ENCODE measurements around the gene ABCA12.

The ABCA12 gene

GRCh38 chr2:215003001-215003400 lies 135.4 kb downstream of the ABCA12 start:
- Histone ChIP-seq H3K27me3 (ENCODE audit: control insufficient read depth, insufficient read depth, low read length) (no peaks in the 10 kb centered on the region), H3K27ac (ENCODE audit: low read length) (no peak overlapping the region), H3K9me3 (ENCODE audit: control insufficient read depth, low read depth, low read length) (no peaks in the 10 kb centered on the region), H3K36me3 (ENCODE audit: control insufficient read depth, low read depth, low read length) (no peaks in the 10 kb centered on the region), H3K4me1 (ENCODE audit: control insufficient read depth, low read depth, low read length) (no peaks in the 10 kb centered on the region), H3K9ac (ENCODE audit: low read length) (no peak overlapping the region), H3K4me3 (ENCODE audit: low read length) (no peak overlapping the region)

- Histone ChIP-seq H3K9me3 (ENCODE audit: control insufficient read depth, low read depth, low read length) (no peaks in the 10 kb centered on the region), H3K27ac (ENCODE audit: low read length) (no peak overlapping the region), H3K9ac (ENCODE audit: low read length) (no peak overlapping the region), H3K4me1 (ENCODE audit: control insufficient read depth, low read depth, low read length) (no peaks in the 10 kb centered on the region), H3K36me3 (ENCODE audit: control insufficient read depth, low read depth, low read length) (no peaks in the 10 kb centered on the region), H3K27me3 (ENCODE audit: control insufficient read depth, insufficient read depth, low read length) (no peaks in the 10 kb centered on the region), H3K4me3 (ENCODE audit: low read length) (no peak overlapping the region)
These were observed 135.9 kb downstream of the ABCA12 start for GRCh38 chr2:215002500-215002899.

- Histone ChIP-seq H3K27me3 (ENCODE audit: control insufficient read depth, insufficient read depth, low read length) (no peaks in the 10 kb centered on the region), H3K9me3 (ENCODE audit: control insufficient read depth, low read depth, low read length) (no peaks in the 10 kb centered on the region), H3K9ac (ENCODE audit: low read length) (no peak overlapping the region), H3K4me3 (ENCODE audit: low read length) (no peak overlapping the region), H3K27ac (ENCODE audit: low read length) (no peak overlapping the region), H3K4me1 (ENCODE audit: control insufficient read depth, low read depth, low read length) (no peaks in the 10 kb centered on the region), H3K36me3 (ENCODE audit: control insufficient read depth, low read depth, low read length) (no peaks in the 10 kb centered on the region)
These were observed 137.7 kb downstream of the ABCA12 start for GRCh38 chr2:215000721-215001120.

- no peaks in the 10 kb centered on the region for H3K27me3 ChIP-seq (ENCODE audit: control insufficient read depth, insufficient read depth, low read length)
- no peak overlapping the region for H3K9ac ChIP-seq (ENCODE audit: low read length)
These were observed 142.3 kb downstream of the ABCA12 start for GRCh38 chr2:214995926-214996670.

GRCh38 chr2:214995409-214995808 lies 143.0 kb downstream of the ABCA12 start:
- Histone ChIP-seq H3K27me3 (ENCODE audit: control insufficient read depth, insufficient read depth, low read length) (no peaks in the 10 kb centered on the region), H3K36me3 (ENCODE audit: control insufficient read depth, low read depth, low read length) (no peaks in the 10 kb centered on the region), H3K27ac (ENCODE audit: low read length) (no peak overlapping the region), H3K9ac (ENCODE audit: low read length) (no peak overlapping the region), H3K4me3 (ENCODE audit: low read length) (no peak overlapping the region), H3K9me3 (ENCODE audit: control insufficient read depth, low read depth, low read length) (no peaks in the 10 kb centered on the region), H3K4me1 (ENCODE audit: control insufficient read depth, low read depth, low read length) (no peaks in the 10 kb centered on the region)

More at GRCh38 chr2:214995926-214996670, 142.3 kb downstream of the ABCA12 start:
- no peaks in the 10 kb centered on the region for H3K36me3 ChIP-seq (ENCODE audit: control insufficient read depth, low read depth, low read length)
- H3K4me1 ChIP-seq (ENCODE audit: control insufficient read depth, low read depth, low read length): no peaks in the 10 kb centered on the region
- H3K9me3 ChIP-seq (ENCODE audit: control insufficient read depth, low read depth, low read length): no peaks in the 10 kb centered on the region
- H3K27ac ChIP-seq (ENCODE audit: low read length): no peak overlapping the region
- no peak overlapping the region for H3K4me3 ChIP-seq (ENCODE audit: low read length)

- no peaks in the 10 kb centered on the region for H3K9me3 ChIP-seq (ENCODE audit: control insufficient read depth, low read depth, low read length)
- H3K9ac ChIP-seq (ENCODE audit: low read length): no peak overlapping the region
- H3K36me3 ChIP-seq (ENCODE audit: control insufficient read depth, low read depth, low read length): no peaks in the 10 kb centered on the region
- no peaks in the 10 kb centered on the region for H3K27me3 ChIP-seq (ENCODE audit: control insufficient read depth, insufficient read depth, low read length)
- H3K4me1 ChIP-seq (ENCODE audit: control insufficient read depth, low read depth, low read length): no peaks in the 10 kb centered on the region
- no peak overlapping the region for H3K4me3 ChIP-seq (ENCODE audit: low read length)
- no peak overlapping the region for H3K27ac ChIP-seq (ENCODE audit: low read length)
These were observed 145.5 kb downstream of the ABCA12 start for GRCh38 chr2:214992911-214993310.

- no peak overlapping the region for H3K9ac ChIP-seq (ENCODE audit: low read length)
- H3K4me1 ChIP-seq (ENCODE audit: control insufficient read depth, low read depth, low read length): no peaks in the 10 kb centered on the region
- H3K27ac ChIP-seq (ENCODE audit: low read length): no peak overlapping the region
- no peaks in the 10 kb centered on the region for H3K36me3 ChIP-seq (ENCODE audit: control insufficient read depth, low read depth, low read length)
- H3K4me3 ChIP-seq (ENCODE audit: low read length): no peak overlapping the region
- H3K27me3 ChIP-seq (ENCODE audit: control insufficient read depth, insufficient read depth, low read length): no peaks in the 10 kb centered on the region
- H3K9me3 ChIP-seq (ENCODE audit: control insufficient read depth, low read depth, low read length): no peaks in the 10 kb centered on the region
These were observed 149.2 kb downstream of the ABCA12 start for GRCh38 chr2:214989187-214989586.

GRCh38 chr2:214987261-214987660 lies 151.2 kb downstream of the ABCA12 start:
- H3K27ac ChIP-seq (ENCODE audit: low read length): no peak overlapping the region

GRCh38 chr2:214985619-214986018 lies 152.8 kb downstream of the ABCA12 start:
- no peaks in the 10 kb centered on the region for H3K27me3 ChIP-seq (ENCODE audit: control insufficient read depth, insufficient read depth, low read length)
- no peaks in the 10 kb centered on the region for H3K9me3 ChIP-seq (ENCODE audit: control insufficient read depth, low read depth, low read length)
- no peaks in the 10 kb centered on the region for H3K36me3 ChIP-seq (ENCODE audit: control insufficient read depth, low read depth, low read length)
- H3K4me1 ChIP-seq (ENCODE audit: control insufficient read depth, low read depth, low read length): no peaks in the 10 kb centered on the region
- no peak overlapping the region for H3K27ac ChIP-seq (ENCODE audit: low read length)
- no peak overlapping the region for H3K4me3 ChIP-seq (ENCODE audit: low read length)
- H3K9ac ChIP-seq (ENCODE audit: low read length): no peak overlapping the region

More at GRCh38 chr2:214987261-214987660, 151.2 kb downstream of the ABCA12 start:
- no peaks in the 10 kb centered on the region for H3K9me3 ChIP-seq (ENCODE audit: control insufficient read depth, low read depth, low read length)
- no peaks in the 10 kb centered on the region for H3K36me3 ChIP-seq (ENCODE audit: control insufficient read depth, low read depth, low read length)
- H3K9ac ChIP-seq (ENCODE audit: low read length): no peak overlapping the region
- no peaks in the 10 kb centered on the region for H3K27me3 ChIP-seq (ENCODE audit: control insufficient read depth, insufficient read depth, low read length)
- no peaks in the 10 kb centered on the region for H3K4me1 ChIP-seq (ENCODE audit: control insufficient read depth, low read depth, low read length)
- no peak overlapping the region for H3K4me3 ChIP-seq (ENCODE audit: low read length)

GRCh38 chr2:214966420-214966819 lies 172.0 kb downstream of the ABCA12 start:
- H3K9me3 ChIP-seq (ENCODE audit: control insufficient read depth, low read depth, low read length): no peaks in the 10 kb centered on the region
- H3K4me3 ChIP-seq (ENCODE audit: low read length): no peak overlapping the region
- H3K27me3 ChIP-seq (ENCODE audit: control insufficient read depth, insufficient read depth, low read length): no peaks in the 10 kb centered on the region
- no peaks in the 10 kb centered on the region for H3K4me1 ChIP-seq (ENCODE audit: control insufficient read depth, low read depth, low read length)
- H3K27ac ChIP-seq (ENCODE audit: low read length): no peak overlapping the region
- H3K9ac ChIP-seq (ENCODE audit: low read length): no peak overlapping the region
- no peaks in the 10 kb centered on the region for H3K36me3 ChIP-seq (ENCODE audit: control insufficient read depth, low read depth, low read length)

- Histone ChIP-seq H3K27ac (ENCODE audit: low read length) (no peak overlapping the region), H3K4me3 (ENCODE audit: low read length) (no peak overlapping the region), H3K36me3 (ENCODE audit: control insufficient read depth, low read depth, low read length) (no peaks in the 10 kb centered on the region), H3K9ac (ENCODE audit: low read length) (no peak overlapping the region), H3K27me3 (ENCODE audit: control insufficient read depth, insufficient read depth, low read length) (no peaks in the 10 kb centered on the region), H3K9me3 (ENCODE audit: control insufficient read depth, low read depth, low read length) (no peaks in the 10 kb centered on the region), H3K4me1 (ENCODE audit: control insufficient read depth, low read depth, low read length) (no peaks in the 10 kb centered on the region)
These were observed 177.7 kb downstream of the ABCA12 start for GRCh38 chr2:214960677-214961076.

GRCh38 chr2:214946949-214947348 lies 191.5 kb downstream of the ABCA12 start:
- Histone ChIP-seq H3K9me3 (ENCODE audit: control insufficient read depth, low read depth, low read length) (no peaks in the 10 kb centered on the region), H3K4me3 (ENCODE audit: low read length) (no peak overlapping the region), H3K4me1 (ENCODE audit: control insufficient read depth, low read depth, low read length) (no peaks in the 10 kb centered on the region), H3K27ac (ENCODE audit: low read length) (no peak overlapping the region), H3K36me3 (ENCODE audit: control insufficient read depth, low read depth, low read length) (no peaks in the 10 kb centered on the region), H3K9ac (ENCODE audit: low read length) (no peak overlapping the region), H3K27me3 (ENCODE audit: control insufficient read depth, insufficient read depth, low read length) (no peaks in the 10 kb centered on the region)
